GOT3 (cell line): ENCODE results near the gene PLCH1.

Source experiments
- DNase-seq: peaks from one replicate; lab custom pipeline; 2025; ENCODE audit warnings: mixed read lengths; lab: John Stamatoyannopoulos, UW

Gene PLCH1

DNA sequence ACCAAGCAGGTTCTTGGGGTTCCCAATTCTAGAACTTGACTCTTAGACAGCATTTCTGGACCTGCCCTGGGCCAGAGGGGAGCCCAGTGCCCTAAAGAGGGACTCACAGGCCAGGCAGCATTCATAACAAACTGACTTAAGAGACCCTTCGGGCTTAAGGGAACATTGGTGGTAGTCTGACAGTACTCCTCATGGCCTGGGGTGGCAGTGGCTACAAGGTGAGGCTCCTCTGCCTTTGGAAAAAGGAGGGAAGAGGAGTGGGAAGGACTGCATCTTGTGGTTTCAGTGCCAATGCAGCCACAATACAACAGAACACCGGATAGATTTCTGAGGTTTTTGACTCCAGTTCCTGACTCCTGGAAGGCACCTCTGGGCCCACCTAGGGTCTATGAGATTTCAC lies 279.2 kb downstream of the PLCH1 start:
- no peak for DNase-seq

DNA sequence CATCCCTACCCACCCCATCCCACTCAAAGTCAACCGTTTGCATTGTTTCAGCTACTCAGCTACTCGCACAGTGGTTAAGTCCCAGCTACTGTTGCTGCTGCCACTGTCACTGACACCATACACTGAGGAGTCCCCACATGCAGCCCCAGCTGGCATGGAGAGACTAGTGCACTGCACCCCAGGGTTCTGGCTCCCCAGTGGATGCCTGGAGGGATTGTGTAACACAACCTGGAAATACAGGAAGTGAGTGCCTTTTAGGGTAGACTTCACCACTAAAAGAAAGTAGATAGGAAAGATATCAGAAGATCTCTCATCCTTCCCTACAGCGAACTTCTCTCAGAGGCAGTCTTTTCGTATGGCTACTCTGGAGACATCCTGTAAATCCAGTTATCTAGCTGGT lies 282.2 kb downstream of the PLCH1 start:
- no peak for DNase-seq

GRCh38 chr3:155457591-155457990 lies 287.3 kb downstream of the PLCH1 start:
- no peak for DNase-seq

- DNase-seq, result no peak
Observed at GRCh38 chr3:155455765-155456164, 289.1 kb downstream of the PLCH1 start.

DNA sequence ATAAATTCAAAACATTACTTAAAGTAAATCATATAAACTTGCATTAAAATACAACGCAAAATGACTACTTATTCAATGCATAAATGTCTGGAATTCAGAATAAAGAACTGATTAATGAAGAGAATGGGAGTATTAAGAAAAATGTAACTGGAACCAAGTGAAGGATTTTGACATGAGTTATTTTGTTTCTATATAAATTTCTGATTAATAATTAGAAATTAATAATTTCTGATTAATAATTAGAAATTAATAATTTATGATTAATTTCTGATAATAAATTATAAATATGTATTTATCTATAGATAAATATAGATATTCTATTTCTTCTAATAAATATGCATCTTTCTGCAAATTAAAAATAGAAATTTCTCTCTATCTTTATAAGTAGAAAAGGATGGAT lies 291.4 kb downstream of the PLCH1 start:
- DNase-seq, result no peak

DNA sequence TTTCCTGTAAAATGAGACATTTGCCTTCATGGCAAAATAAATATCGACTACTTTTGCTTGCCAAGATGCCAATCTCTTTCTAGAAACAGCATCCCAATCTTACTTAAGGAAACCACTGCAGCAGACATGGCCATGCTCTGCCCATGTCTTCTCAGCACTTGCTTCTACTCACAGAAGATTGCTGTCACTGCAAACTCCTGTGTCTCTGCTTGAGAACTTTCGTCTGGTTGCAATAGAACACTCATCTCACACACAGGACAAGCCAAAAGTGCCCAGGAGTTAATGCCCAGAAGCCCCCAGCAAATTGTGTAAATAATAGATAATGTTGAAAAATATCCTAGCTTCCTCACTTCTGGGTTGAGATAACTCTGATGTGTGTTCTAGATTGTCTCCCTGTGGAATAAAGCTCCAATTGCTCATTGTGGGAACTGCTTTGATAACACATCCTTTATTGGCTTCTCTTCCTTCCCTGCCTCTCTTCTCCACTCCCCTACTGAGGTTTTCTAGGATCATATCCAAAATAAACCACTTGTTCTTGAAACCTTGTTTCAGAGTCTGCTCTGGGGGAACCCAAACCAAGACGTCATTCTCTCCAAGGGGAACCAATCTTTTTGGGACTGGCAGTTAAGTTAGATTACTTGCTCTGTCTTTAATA lies 295.1 kb downstream of the PLCH1 start:
- no peak for DNase-seq

DNA sequence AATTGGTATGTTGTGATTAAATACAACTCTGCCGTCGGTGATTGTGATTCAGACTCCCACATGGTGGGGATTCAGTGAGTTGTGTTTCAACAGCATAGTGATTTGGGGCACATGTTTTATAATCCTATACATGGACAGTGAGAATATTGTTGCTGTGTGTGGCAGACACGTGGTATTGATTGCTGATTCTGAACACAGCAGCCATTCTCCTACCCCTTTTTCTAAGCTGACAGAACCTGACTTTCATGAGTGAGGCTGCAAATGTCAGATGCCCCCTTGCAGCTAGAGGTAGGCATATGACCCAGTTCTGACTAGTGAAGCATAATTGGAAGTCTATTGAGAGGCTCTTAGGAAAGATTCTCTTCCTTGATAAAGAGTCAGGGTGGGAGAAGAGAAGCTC lies 296.3 kb downstream of the PLCH1 start:
- DNase-seq, result no peak

GRCh38 chr3:155446366-155446765 lies 298.5 kb downstream of the PLCH1 start:
- DNase-seq, result no peak

GRCh38 chr3:155444771-155445170 lies 300.1 kb downstream of the PLCH1 start:
- no peak for DNase-seq

DNA sequence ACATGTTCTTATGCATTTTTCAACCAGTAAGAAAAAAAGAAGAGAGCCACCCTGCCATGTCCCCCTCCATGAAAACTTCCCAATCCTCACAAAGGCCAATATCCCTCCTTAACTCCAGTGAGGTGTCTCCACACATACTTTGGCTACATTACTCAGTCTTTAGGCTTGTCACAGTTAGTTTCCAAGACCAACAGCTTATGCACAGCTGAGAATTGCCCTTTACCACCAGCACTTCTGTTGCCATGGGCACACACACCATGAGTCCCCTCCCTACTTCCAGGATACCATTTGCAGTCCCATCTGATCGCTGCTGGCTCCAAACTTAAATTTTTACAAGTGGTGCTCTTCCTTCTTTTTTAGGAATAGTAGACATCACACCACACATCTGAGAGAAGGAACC lies 301.1 kb downstream of the PLCH1 start:
- no peak for DNase-seq

DNA sequence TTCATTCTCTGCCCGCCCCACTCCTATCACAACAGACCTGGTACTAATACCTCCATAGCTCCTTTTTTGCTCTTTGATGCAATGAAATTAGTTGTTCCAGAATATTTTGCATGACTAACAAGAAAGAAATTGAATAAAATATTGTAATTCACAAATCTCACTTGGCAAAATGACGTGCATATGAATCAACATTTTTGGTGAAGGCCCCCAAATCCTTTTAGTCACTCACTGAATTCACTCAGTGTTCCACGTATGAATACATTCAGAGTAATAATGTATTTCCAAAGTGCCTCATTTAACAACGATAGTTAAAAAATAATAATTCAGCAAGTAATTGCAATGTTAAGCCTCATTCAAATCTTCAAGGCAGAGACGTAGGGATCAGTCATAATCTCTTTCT lies 302.8 kb downstream of the PLCH1 start:
- no peak for DNase-seq

DNA sequence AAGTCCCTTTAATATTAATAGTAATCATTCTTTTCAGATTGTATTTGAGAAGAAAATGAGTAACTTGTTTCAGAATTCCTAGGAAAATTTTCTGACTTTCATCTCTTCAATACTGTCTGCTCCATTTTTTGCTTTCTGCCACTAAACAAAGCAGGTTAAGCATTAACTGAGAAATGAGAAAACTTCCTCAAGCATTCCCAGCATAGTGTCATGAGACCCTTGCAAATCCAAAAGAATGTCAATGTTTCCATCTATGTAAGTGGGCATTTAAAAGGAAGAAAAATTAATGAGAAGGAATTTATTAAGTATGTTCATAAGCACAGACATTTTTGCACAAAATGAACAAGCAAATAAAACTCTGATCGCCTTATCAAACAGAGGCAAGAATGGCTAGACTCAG lies 303.4 kb downstream of the PLCH1 start:
- no peak for DNase-seq

DNA sequence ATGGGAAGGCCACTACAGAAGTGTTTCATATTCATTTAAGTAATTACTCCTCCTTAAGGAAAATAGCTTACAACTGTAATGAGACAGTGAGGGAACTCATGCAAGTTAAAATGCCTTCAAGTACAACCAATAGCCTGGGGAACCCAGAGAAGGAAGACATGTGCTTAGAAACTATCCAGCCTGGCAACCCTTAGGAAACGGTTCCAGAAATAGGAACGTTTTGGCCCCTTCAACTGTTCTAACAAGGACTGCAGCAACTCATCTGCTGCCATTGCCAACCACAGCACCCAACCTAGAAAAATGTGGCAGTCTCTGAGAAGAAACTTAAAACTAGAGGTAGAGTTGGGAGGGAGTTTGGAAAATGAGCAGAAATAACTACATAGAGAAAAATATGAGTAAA lies 303.8 kb downstream of the PLCH1 start:
- DNase-seq, result no peak

GRCh38 chr3:155435821-155436220 lies 309.1 kb downstream of the PLCH1 start:
- no peak for DNase-seq

DNA sequence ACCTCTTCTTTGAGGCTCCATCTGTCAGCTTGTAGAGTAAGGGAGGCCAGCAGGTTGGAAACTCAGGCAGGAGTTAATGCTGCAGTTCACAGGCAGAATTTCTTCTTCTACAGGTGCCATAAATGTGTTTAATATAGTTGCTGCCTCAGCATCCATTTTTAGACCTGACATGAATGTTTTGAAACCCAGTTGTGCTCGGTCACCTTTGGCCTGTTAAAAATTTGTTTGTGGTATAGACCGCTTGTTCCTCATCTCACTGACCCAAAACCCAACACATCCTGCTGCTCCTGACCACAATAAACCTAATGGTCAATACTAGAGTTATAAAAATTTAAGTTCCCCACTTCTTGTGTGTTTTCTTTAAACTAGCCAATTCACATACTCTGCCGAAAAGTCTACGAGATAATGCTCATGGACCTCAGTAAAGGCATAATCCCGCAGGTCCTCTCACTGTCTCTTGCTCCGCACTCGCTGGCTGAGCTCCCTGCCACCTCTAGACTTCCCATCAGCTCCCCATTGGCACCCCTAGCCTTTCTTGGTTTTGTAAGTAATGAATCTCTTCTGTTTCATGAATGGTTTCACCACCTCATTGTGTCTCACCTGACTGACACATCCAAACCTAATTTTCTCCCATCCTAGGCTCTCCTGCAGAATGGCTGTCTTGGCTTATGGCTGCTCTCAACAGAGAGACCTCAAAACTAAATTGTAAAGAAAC lies 312.9 kb downstream of the PLCH1 start:
- no peak for DNase-seq

- DNase-seq, result peak; percentile 3
Observed at GRCh38 chr3:155428563-155428962, 316.3 kb downstream of the PLCH1 start.

DNA sequence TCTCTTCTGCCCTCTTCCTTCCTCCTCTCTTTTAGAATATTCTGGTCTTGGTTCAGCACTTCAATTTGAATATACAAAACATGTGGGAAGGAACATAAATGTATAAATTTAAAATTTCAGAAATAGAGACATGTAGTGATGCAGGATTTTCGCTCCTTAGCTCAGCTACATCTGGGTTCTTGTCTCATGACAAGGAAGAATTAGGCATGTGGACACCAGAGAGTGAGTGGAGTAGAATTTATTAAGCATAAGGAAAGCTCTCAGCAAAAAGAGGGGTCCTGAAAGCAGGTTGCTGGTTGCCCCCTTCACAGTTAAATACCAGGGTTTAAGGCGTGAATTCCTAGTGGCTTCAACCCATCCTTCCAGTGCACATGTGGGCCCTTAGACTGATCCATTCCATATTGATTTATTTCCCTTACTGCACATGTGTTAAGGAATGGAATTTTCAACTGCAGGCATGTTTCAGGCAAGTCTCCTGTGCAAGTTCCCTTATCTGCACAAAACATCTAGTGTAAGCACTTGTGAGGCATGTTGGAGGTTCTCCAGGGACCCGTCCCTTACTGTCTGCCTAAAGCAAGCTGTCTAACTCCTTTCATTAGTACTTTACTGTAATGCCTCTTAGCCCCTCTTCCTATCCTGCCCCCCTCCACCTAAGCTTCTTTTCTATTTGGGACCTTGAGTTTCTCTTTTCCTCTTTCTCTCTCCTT lies 318.2 kb downstream of the PLCH1 start:
- DNase-seq, result no peak

DNA sequence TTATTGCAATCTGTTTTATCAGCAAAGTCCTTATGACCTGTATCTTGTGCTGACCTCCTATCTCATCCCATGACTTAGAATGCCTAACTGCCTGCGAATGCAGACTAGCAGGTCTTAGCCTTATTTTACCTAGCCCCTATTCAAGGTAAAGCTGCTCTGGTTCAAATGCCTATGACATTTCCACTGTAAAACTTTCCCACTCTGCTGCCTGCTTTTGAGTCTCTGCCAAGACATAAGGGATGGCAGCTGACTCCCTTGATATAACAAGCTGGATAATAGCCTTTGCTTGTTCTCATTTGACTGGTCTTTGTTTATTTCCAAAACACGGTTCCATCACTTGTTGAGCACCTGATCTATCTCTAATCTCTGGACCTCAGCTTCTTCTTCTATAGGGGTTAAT lies 319.5 kb downstream of the PLCH1 start:
- DNase-seq, result no peak

- DNase-seq, result no peak
Observed at GRCh38 chr3:155424323-155424710, 320.6 kb downstream of the PLCH1 start.

DNA sequence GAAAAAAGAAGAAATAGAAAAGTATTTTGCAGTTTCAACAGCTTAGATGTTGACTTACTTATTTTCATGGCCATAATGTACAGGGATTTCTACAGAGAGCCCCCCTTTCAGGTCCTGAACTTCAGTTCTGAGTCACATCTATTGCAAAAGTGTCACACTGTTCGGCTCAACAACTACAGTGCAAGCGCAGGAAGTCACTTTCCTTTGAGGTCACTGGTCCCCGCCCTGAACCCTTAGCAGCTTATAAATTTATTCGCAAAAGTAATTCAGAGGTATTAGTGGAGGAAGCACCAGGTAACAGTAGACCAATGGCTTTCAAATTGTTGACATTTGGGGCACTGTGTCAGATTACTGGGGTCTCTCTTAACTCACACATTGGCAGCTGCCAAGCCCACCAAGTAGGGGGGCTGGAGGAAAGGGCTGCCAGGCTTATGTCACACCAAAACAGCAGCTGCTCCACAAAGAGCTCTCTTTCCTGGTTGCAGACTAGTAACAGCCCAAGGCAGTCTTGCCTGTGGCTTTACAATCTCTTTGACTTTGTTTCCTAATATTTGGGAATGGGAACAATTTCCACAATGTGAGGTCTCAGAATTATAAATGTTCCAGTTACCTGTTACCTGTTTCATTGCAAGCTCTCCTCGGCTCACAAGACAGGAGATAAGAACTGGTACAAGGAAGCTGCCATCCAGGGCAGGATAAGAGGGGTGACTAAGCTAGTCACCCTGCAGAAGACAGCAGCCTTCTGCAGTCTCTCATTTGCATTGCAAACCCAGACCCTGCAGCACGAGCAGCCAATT lies 321.1 kb downstream of the PLCH1 start:
- DNase-seq, result no peak

DNA sequence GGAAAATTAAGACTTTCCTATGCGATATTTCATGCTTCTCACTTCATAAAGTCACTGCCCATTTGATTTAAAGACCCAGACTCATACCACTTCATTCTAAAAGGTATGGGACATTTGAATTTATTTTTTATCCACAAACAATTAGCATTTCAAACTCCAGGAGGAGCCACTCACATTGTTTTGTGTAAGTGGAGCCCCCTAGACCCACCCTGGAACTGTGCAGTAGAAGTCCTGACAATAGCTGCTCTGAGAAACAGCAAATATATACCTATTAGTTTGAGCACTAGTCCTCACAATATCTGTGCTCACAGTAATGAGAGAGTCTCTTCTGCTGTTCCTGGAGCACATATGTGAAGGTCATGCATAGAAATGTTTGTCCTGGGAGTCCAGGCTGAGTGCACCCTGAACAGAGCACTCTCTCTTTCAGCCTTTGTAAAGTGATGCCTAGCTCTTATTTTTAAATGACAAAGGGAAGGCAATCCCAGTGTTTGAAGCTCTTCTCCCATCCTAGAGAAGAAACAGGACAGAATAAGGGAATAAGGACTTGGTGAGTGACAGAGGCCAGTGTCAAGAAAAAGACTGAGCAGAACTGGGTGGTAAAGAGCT lies 323.9 kb downstream of the PLCH1 start:
- DNase-seq, result no peak

GRCh38 chr3:155420406-155420805 lies 324.5 kb downstream of the PLCH1 start:
- DNase-seq, result no peak
